Stimulated activated naive CD4-positive, alpha-beta T cell (primary cell): ENCODE measurements around the gene CPD.

Experiments
- DNase-seq, 6 experiments: peaks; one replicate each; lab custom pipeline; 2025; lab: John Stamatoyannopoulos, UW

Gene CPD

DNA sequence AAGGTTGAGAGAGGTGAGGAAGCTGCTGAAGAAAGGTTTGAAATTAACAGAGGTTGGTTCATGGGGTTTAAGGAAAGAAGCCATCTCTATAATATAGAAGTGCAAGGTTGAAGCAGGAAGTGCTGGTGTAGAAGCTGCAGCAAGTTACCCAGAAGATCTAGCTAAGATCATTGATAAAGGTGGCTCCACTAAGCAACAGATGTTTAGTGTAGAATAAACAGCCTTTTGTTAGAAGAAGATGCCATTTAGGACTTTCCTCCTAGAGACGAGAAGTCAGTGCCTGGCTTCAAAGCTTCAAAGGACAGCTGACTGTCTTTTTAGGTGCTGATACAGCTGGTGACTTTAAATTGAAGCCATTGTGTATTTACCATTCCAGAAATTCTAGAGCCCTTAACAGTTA is 127.8 kb downstream of the CPD start:
- no peak for DNase-seq

DNA sequence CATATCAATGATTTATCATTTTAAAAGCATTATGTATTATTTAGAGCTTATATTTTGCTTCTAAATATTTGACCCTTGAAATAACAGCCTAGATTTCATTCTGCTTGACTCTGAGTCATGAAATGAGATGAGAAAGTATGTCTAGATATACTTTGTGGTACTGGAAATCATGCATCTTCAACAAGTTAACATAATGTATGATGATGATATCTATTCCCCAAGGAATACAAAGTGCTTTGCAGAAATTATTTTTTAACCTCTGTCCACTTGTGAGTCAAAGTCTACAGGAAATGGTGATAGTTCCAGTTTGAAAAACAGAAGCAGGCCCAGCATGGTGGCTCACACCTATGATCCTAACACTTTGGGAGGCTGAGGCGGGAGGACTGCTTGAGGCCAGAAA is 134.6 kb downstream of the CPD start:
- no peak for DNase-seq

DNA sequence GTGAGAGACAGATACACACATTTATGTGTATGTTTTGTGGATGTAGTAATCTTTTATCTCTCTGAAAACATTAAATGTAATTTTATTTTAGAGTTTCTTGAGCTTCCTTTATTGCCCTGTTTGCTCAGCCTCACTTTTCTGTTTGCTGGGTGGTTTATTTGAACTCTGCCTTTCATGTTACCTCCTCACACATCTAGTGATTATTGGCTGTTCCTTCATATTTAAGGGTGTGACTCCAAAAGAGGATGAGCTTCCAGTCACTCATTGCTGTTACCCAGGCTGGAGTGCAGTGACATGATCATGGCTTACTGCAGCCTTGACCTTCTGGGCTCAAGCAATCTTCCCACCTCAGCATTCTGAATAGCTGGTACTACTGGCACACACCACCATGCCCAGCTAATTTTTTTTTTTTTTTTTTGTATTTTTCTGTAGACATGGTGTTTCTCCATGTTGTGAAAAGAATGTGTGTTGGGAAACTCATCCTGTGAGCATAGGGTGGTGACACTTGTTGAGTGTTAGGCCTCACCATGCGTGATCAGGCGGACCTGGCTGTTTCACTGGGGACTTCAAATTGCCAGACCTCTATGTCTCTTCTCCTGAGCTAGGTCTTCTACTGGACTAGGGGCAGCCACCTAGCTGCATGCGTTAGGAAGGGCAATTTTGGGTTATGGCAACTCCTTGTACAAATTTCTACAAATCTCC is 136.3 kb downstream of the CPD start:
- DNase-seq: no peak

DNA sequence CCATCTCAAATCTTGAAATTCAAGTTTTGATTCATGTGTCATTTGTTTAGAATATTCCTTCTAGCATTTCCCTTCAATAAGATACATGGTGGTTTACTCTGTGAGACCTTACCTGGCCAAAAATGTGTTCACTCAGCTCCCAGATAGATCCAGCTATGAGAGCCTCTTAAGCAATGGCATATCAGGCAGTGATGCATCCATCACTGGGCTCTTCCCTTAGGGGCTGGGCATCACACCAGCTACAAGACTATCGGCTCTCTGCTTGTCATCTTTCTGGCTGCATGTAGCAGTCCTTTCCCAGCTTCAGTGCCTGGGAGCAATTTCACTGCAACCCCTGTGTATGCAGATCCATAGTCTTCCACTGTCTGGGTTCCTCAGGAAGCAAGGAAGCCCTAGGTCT is 139.1 kb downstream of the CPD start:
- DNase-seq: no peak

DNA sequence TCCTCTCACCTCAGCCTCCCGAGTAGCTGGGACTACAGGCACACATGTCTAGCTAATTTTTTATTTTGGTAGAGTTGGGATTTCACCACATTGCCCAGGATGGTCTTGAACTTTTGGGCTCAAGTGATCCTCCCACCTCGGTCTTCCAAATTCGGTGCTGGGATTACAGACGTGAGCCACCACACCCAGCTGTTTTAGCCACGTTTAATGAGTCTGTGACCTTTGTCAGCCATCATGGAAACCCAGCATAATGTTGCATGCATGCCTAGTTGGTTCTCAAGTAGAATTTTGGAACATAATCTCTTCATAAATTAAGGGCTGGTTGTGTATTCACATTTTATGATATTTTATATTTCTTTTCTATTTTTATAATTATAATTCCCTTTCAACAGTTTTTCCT is 140.4 kb downstream of the CPD start:
- DNase-seq: no peak
